Nephron progenitor cell (in vitro differentiated cells): Measurements from ENCODE around the gene MYRF.

ENCODE experiments used
- DNase-seq: peaks from one replicate; pipeline ENCODE4 v3.0.0; 2021
- H3K27ac Mint-ChIP-seq: 2 replicates; pipeline ENCODE4 v1.8.0; 2021; ENCODE audit warnings: mild to moderate bottlenecking, moderate library complexity, mixed read lengths
- H3K27me3 Mint-ChIP-seq: 2 replicates; pipeline ENCODE4 v1.8.0; 2021; ENCODE audit warnings: mild to moderate bottlenecking, low read depth, mixed read lengths; ENCODE audit not compliant: poor library complexity
- H3K36me3 Mint-ChIP-seq: 2 replicates; pipeline ENCODE4 v1.8.0; 2021; ENCODE audit warnings: low read depth, mixed read lengths
- H3K4me1 Mint-ChIP-seq: 2 replicates; pipeline ENCODE4 v1.8.0; 2021; ENCODE audit warnings: mixed read lengths
- H3K4me3 Mint-ChIP-seq: 2 replicates; pipeline ENCODE4 v1.8.0; 2021; ENCODE audit warnings: mild to moderate bottlenecking, moderate library complexity, mixed read lengths
- H3K9me3 Mint-ChIP-seq: 2 replicates; pipeline ENCODE4 v1.8.0; 2021; ENCODE audit warnings: mild to moderate bottlenecking, moderate library complexity, mixed read lengths
- CTCF ChIP-seq: fragments of 200-600 bp; sonication (generic); IDR thresholded peaks from 2 replicates; pipeline ENCODE4 v1.5.0; 2021; ENCODE audit warnings: antibody characterized with exemption

The MYRF gene

GRCh38 chr11:61728940-61729219 is 23.6 kb upstream of the MYRF start:
- Mint-ChIP-seq H3K4me1 (peaks cover 22% of the 10 kb centered on the region), H3K27me3 (peaks cover 2% of the 10 kb centered on the region), H3K9me3 (no peaks in the 10 kb centered on the region), H3K36me3 (no peaks in the 10 kb centered on the region), H3K27ac (peak overlapping the region; percentile 19), H3K4me3 (no peak overlapping the region)
- TF ChIP-seq CTCF = no peak
- no peak for DNase-seq

GRCh38 chr11:61730240-61730994 is 22.0 kb upstream of the MYRF start:
- no peak for DNase-seq
- Mint-ChIP-seq H3K27ac (no peak overlapping the region), H3K4me1 (peaks cover 22% of the 10 kb centered on the region), H3K4me3 (no peak overlapping the region), H3K36me3 (no peaks in the 10 kb centered on the region), H3K27me3 (peaks cover 2% of the 10 kb centered on the region), H3K9me3 (no peaks in the 10 kb centered on the region)
- TF ChIP-seq CTCF = no peak

- no peak overlapping the region for H3K27ac Mint-ChIP-seq
- no peak for DNase-seq
- no peak for TF ChIP-seq CTCF
- H3K4me3 Mint-ChIP-seq = no peak overlapping the region
- H3K36me3 Mint-ChIP-seq = no peaks in the 10 kb centered on the region
- H3K4me1 Mint-ChIP-seq = peaks cover 15% of the 10 kb centered on the region
- peaks cover 2% of the 10 kb centered on the region for H3K27me3 Mint-ChIP-seq
- no peaks in the 10 kb centered on the region for H3K9me3 Mint-ChIP-seq
These were observed 21.1 kb upstream of the MYRF start for GRCh38 chr11:61731211-61731951.

GRCh38 chr11:61731952-61732675 is 20.3 kb upstream of the MYRF start:
- no peak overlapping the region for H3K27ac Mint-ChIP-seq
- H3K4me3 Mint-ChIP-seq = no peak overlapping the region
- H3K9me3 Mint-ChIP-seq = no peaks in the 10 kb centered on the region
- no peak for TF ChIP-seq CTCF
- peaks cover 15% of the 10 kb centered on the region for H3K4me1 Mint-ChIP-seq
- H3K27me3 Mint-ChIP-seq = peaks cover 2% of the 10 kb centered on the region
- no peaks in the 10 kb centered on the region for H3K36me3 Mint-ChIP-seq
- DNase-seq = no peak

- no peak overlapping the region for H3K27ac Mint-ChIP-seq
- H3K36me3 Mint-ChIP-seq = no peaks in the 10 kb centered on the region
- DNase-seq = no peak
- no peak for TF ChIP-seq CTCF
- H3K9me3 Mint-ChIP-seq = no peaks in the 10 kb centered on the region
- peaks cover 15% of the 10 kb centered on the region for H3K4me1 Mint-ChIP-seq
- peaks cover 2% of the 10 kb centered on the region for H3K27me3 Mint-ChIP-seq
- H3K4me3 Mint-ChIP-seq = no peak overlapping the region
These were observed 19.7 kb upstream of the MYRF start for GRCh38 chr11:61732705-61733104.
